Hypothalamus (tissue), 51 donors: Measurements from ENCODE around the gene LIPG.

Source experiments
- DNase-seq, 51 donors: peaks; one replicate each; lab custom pipeline; 2025; lab: John Stamatoyannopoulos, UW

Gene LIPG

DNA sequence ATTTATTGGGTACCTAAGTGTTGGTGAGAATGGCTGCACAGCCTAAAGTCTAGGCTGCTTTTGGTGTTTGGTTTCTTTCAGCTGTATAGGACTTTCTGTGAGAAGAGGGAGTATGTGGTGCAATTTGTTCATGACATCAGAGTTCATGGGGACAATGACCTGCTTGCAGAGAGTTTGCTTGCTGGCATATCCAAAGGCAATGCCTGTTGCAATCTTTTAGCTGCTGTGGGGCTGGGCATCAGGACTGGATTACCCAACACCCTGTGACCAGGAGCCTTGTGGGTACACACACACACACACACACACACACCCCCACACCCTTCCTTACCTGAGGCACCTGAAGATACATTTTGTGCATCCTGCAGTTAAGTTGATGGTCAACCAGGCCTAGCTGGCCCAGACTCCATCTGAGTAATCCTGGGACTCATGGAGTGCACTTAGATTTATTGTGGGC is 68.4 kb downstream of the LIPG start:
- no peak for DNase-seq

DNA sequence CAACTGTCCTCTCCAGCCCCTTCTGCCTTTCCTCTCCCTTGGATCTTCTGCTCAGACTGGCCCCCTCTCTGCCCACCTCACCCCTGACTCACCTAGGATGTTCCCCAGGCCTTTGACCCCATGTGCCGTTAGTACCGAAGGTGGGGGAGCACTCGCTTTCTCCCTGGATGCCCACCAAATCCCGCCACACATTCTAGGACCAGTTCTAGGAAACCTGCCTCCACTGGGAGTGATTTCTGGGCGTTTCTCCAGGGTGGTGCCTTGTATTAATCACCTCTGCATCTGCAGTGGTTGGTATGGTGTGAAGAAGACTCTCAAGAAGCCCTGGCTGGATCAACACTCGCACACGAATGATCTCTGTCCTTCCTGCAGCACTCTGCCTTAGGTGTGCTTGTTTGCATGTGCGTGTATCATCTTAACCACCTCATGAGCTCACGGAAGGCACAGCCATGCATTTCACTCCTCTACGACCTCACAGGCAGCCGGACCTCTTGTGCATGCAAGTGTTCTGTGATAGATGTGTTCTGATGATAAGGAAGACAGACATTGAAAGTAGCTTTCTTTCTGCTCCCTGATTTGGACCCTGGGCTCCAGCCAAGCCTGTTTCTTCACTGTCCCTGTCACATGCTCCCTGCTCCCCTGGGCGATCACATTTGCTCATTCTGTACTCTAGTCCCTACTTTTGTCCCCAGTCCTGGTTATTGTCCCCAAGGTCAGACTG is 69.4 kb downstream of the LIPG start:
- no peak for DNase-seq

DNA sequence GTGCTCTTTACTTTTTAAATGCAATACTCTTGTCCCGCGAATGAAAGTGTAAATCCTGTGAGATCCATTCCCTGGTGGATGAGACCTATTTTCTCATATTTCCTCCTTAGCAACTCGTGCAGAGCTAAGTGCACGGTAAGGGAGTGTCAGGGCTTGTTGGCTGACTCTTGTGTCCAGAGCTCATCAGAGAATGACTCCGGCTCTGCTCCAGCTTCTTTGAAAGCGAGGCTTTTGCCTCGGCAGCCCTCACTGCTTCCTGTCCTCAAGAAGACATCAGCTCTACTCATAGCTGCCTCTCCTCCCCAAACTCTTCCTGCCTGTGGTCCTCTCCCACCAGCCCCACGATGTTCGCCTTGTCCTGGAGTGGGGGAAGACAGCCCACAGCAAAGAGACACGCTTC is 70.7 kb downstream of the LIPG start:
- no peak for DNase-seq

DNA sequence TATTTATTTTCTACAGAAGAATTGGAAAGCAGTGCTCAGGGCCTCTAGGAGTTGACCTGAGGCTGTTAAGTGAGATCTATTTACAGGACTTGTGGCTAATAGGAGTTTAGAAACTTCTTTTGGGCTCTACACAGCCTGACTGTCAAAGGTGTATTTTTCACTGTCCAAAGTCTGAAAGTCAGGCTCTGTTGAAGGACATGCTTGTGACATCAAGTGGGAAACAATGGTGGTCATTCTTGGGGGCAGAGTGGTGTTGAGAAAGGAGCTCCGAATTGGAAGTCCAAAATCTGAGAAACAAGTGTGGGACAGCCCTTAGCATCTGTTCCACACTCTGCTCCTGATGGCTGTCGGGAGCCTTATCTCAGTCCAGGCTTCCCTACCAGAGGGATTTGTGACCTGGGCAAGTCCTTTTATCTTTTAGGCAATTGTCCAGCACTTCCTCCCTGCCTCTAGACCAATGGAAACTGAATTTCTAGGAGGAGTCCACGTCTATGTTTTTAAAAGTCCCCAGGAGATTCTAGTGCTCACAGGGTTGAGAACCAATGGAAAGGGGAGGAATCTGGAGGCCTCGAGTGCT is 76.4 kb downstream of the LIPG start:
- DNase-seq = no peak

DNA sequence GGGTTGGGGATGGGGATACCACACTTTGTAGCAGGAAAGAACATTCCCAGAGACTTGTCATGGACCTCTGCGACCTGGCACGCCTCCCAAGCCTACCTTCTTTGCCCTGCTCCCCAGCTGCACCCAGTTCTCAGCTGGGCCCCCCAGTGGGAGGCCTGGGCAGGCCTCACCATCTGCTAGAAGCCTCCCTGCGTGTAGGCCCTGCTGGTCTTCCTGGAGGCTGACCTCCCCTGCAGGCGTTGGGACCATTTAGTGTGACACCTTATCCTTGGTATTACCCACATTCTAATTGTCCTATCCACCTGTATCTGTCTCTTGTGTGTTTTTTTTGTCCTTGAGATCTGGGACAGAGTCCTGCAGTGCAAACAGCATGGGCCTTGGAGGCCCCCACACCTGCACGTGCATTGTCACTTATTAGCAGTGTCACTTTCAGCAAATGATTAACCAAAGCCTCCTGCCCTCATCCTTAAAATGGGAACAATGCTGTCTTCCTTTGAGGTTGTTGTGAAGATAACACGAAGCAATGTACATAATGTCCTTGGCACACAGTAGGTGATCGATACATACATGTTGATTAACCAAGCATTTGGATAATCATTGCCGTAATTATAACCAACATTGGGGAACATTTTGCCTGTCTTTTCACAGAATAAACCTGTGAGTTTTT is 77.2 kb downstream of the LIPG start:
- no peak for DNase-seq

DNA sequence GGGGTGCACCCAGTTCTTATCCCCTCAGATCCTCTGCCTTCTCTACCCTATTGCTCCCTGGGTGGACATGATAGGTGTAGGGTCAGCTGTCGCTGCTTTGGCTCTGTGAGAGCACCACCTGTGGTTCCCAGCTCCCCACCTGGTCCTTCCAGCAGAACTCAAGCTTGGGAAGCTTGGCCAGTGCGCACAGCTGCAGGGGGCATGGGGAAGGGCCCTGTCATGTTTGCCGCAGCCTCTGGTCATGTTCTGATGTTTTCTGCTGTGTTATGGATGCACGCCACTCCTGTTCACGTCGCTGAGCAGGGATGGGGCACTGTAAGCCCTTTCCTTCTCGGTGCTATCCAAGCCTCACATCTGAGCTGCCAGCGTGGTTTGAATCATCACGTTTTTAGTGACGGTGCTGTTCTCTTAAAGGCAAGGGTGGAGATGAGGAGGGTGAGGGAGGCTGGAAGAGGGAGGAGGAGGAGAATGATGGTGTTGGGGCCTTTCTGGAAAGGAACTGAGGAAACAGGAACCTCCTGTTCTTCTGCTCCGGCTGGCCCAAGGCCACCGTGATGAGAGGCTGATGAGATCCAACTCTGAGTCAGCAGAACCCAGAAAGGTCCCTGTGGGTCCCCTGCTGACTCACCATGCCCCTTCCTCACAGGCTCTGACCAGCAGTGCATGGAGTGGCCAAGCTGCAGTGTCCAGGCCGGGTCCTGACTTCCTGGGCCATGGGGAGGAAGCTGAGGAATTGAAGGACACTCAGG is 78.0 kb downstream of the LIPG start:
- DNase-seq = no peak

DNA sequence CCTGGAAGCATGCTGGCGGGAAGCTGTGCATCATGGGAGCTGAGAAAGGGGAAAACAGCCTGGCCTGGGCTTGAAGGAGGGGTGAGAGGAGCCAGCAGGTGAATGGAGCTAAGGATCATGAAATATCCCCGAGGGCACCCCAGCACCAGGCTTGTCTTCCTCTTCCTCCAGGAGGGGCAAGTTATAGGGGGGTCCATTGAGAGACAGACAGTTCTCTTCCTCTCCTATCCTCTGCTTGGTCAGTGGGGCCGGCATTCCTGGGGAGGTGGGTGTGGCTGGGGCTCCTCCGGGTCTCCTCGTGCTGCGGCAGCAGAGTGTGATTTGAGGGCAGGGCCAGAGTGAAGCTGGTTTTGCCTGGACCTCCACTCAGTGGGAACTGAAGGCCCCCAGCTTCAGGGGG is 78.9 kb downstream of the LIPG start:
- DNase-seq = no peak

DNA sequence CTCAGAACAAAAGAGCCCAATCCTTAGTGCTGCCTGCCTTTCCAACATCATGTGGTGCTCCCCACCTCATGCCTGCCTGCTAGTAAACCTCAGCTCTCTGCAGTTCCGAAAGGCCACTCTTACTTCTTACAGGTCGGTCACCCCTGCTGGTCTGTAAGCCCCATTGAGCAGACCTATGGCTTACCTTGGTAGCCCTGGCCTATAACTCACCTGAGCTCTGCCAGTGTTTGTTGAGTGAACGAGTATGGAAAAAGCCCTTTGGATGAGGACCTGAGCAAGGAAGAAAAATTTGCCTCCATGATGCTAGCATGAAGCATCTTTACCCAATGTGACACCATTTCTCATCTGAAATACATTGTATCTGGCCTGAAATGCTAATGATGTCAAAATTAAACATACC is 83.3 kb downstream of the LIPG start:
- DNase-seq = no peak

DNA sequence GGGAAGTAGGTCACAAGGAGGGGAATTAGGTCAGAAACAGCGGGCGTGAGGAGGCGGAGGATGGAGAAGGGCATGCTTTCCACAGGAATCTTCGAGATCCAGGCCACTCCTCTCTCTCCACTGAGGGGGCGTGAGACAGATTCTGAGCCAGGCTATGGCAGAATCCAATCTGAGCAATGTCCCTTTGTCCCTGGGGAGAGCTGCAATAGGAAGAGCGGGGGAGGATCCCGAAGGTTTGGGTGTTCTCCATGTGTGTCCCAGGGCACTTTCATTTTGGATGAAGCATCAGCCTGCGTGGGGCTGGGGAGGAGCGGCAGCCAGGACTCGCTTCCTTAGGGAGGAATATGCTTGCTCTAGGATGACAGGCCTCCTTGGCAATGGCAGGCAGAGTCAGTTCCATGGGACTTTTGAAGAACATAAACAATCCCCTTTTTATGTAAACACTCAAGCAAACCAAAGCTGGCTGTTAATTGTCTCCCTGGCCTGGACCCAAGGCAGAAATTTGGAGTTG is 84.0 kb downstream of the LIPG start:
- DNase-seq = no peak

DNA sequence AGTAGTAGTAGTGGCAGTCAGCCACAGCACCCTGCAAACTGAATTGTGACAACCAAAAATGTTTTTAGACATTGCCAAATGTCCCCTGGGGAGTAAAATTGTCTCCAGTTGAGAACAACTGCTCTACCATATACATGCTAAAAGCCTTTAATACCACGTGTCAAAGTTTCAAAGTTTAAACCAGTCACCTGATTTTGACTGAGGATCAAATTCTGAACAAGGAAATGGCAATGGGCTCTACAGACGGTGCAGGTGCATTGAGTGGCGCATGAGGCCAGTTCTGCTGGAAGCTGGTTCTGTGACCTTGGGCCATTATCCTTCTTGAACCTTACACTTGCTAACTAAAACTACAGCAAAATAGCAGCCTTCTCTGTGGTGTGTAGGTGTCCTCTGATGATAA is 85.0 kb downstream of the LIPG start:
- DNase-seq = no peak

DNA sequence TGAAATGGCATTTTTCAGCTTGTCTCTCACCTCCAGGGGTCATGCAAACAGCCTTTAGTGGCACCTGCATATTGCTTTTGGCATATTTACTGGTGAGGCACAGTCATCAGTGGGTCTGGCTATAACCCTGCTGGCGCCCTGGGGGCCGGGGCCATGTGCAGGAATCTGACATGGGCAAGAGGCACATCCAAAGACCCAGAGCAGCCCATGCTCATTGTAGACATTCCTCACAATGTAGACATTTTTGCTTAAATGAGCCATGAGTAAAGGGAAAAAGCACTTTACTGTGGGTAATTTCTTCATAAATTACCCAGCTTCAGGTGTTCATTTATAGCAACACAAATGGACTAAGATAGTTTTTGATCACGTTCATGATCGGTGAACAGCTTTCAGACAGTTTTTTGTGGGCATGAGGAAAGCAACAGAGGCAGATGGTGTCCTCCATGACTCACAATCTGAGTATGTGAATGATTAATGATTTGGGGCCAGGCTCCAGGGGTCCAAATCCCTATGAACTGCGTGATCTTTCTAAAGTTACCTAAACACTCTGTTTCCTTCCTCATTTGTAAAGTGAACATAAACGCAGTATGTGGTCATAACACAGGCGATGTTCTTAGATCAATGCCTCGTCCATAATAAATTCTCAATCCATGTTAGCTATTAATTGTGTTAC is 85.8 kb downstream of the LIPG start:
- no peak for DNase-seq

DNA sequence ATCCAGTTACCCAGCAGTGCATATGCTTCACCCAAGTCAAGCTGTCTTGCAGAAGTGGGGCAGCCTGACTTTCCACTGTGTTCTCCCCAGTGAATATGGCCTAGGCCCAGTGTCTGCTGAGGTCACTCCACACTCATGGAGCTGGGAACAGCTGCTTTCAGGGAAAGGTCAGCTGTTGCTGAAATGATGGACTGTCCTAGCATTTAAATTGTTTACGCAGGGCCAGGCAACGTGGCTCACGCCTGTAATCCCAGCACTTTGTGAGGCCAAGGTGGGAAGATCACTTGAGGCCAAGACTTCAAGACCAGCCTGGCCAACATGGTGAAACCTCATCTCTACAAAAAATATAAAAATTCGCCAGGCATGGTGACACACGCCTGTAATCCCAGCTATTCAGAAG is 86.5 kb downstream of the LIPG start:
- DNase-seq = no peak
